K562 (cell line): Measurements from ENCODE around the gene PLEKHN1. TPM values are rescaled to one million over a fixed set of nuclear protein-coding genes. Genes with fewer than 3 reads are reported as not detected.

Source experiments
- BRF1 ChIP-seq: IDR thresholded peaks from 3 replicates; pipeline ENCODE4 v1.6.1; 2011; ENCODE audit warnings: borderline replicate concordance, mild to moderate bottlenecking; ENCODE audit not compliant: insufficient read length; ENCODE audit errors: extremely low read depth
- CREB1 ChIP-seq, 2 experiments: sonication (generic) in 1 of 2; formaldehyde crosslinking in 1 of 2; IDR thresholded peaks; 2 replicates each; pipeline versions ENCODE4 v1.6.1 to v1.8.0; 2012 to 2022; ENCODE audit warnings: inconsistent platforms in 1 of 2, mild to moderate bottlenecking in 1 of 2, missing genetic modification reagents in 1 of 2, moderate library complexity in 1 of 2
- GATAD2A ChIP-seq: fragments of 450-650 bp; IDR thresholded peaks from 2 replicates; pipeline ENCODE4 v1.6.1; 2017
- NCOA1 ChIP-seq: fragments of 450-650 bp; IDR thresholded peaks from 2 replicates; pipeline ENCODE4 v1.6.1; 2016; ENCODE audit warnings: low read depth
- PRMT5 ChIP-seq: sonication (generic); formaldehyde crosslinking; IDR thresholded peaks from 2 replicates; pipeline ENCODE4 v1.5.0; 2020; ENCODE audit warnings: missing genetic modification reagents
- RFX1 ChIP-seq: fragments of 450-650 bp; IDR thresholded peaks from 2 replicates; pipeline ENCODE4 v1.6.1; 2016; ENCODE audit warnings: mild to moderate bottlenecking, moderate library complexity
- SNIP1 ChIP-seq: fragments of 450-650 bp; IDR thresholded peaks from 2 replicates; pipeline ENCODE4 v1.7.1; 2017; ENCODE audit warnings: low read depth, mild to moderate bottlenecking
- SRSF7 ChIP-seq: fragments of 200-400 bp; formaldehyde crosslinking; optimal IDR thresholded peaks from 2 replicates; pipeline ENCODE3; 2017; ENCODE audit warnings: mild to moderate bottlenecking, low read depth, low read length
- STAT5B ChIP-seq: fragments of 250-450 bp; sonication (Bioruptor Pico); IDR thresholded peaks from 2 replicates; pipeline ENCODE4 v1.8.0; 2021; ENCODE audit warnings: mild to moderate bottlenecking, inconsistent platforms
- TAF9B ChIP-seq: fragments of 450-650 bp; IDR thresholded peaks from 2 replicates; pipeline ENCODE4 v1.6.1; 2018; ENCODE audit warnings: mild to moderate bottlenecking; ENCODE audit not compliant: partially characterized antibody
- TBL1XR1 ChIP-seq, 2 experiments: IDR thresholded peaks; 2 replicates each; pipeline ENCODE4 v1.6.1; 2012; ENCODE audit warnings: improper control_type of control experiment in 2 of 2, low read length in 2 of 2, mild to moderate bottlenecking in 1 of 2
- ZKSCAN3 ChIP-seq: fragments of 250-450 bp; sonication (Bioruptor Pico); IDR thresholded peaks from 2 replicates; pipeline ENCODE4 v1.4.0; 2020
- ZNF324 ChIP-seq: fragments of 250-450 bp; sonication (Bioruptor Pico); IDR thresholded peaks from 2 replicates; pipeline ENCODE4 v1.4.0; 2020; ENCODE audit warnings: mild to moderate bottlenecking
- ZNF408 ChIP-seq: fragments of 250-450 bp; sonication (Bioruptor Pico); IDR thresholded peaks from 2 replicates; pipeline ENCODE4 v1.4.0; 2020; ENCODE audit warnings: low read depth, mild to moderate bottlenecking, moderate library complexity
- ZNF668 ChIP-seq: fragments of 250-450 bp; sonication (Bioruptor Pico); IDR thresholded peaks from 2 replicates; pipeline ENCODE4 v1.8.0; 2022; ENCODE audit warnings: mild to moderate bottlenecking, inconsistent platforms
- ZNF778 ChIP-seq: fragments of 450-650 bp; formaldehyde crosslinking; IDR thresholded peaks from 2 replicates; pipeline ENCODE4 v1.4.0; 2020; ENCODE audit warnings: mild to moderate bottlenecking, moderate library complexity
- polyA plus RNA-seq, 8 experiments: library from polyadenylated mRNA; depleted of rRNA in 4 of 8; stranded (reverse) in 5 of 8; unstranded in 3 of 8; fragments of >200 nt; fragmentation: Nextera tagmentation in 2 of 8; fragmentation: Illumina TruSeq in 1 of 8; extraction: Ambion mirVana in 2 of 8; extraction: Trizol in 1 of 8; gene quantifications; 2 replicates each; pipeline versions ENCODE4 v1.2.1 to v1.2.3, GENCODE V29; 2011 to 2014; ENCODE audit warnings: inconsistent platforms in 1 of 8, missing spikeins in 1 of 8
- total RNA-seq, 7 experiments: library from RNA; depleted of rRNA in 6 of 7; stranded (reverse); fragments of >200 nt in 6 of 7; fragmentation: Illumina TruSeq in 2 of 7; extraction: Trizol in 2 of 7; gene quantifications; 2 replicates each; pipeline versions ENCODE4 v1.2.1 to v1.2.3, GENCODE V29; 2011 to 2021; ENCODE audit warnings: low replicate concordance in 1 of 7
- TF ChIP-seq, protein P1 (sequence below): fragments of 250-450 bp; sonication (Bioruptor Pico); IDR thresholded peaks from 2 replicates; pipeline ENCODE4 v1.4.0; 2020
- TF ChIP-seq, protein P2 (sequence below): sonication (generic); formaldehyde crosslinking; IDR thresholded peaks from 2 replicates; pipeline ENCODE4 v1.8.0; 2022; ENCODE audit warnings: mild to moderate bottlenecking, missing genetic modification reagents
- TF ChIP-seq, protein P3 (sequence below): fragments of 450-650 bp; IDR thresholded peaks from 2 replicates; pipeline ENCODE4 v1.6.1; 2018; ENCODE audit warnings: mild to moderate bottlenecking, low read depth; ENCODE audit not compliant: partially characterized antibody
- TF ChIP-seq, protein P4 (sequence below): sonication (generic); formaldehyde crosslinking; IDR thresholded peaks from 2 replicates; pipeline ENCODE4 v1.8.1; 2022; ENCODE audit warnings: missing genetic modification reagents

The PLEKHN1 gene
- total and polyA plus RNA-seq, 9 of the 15 experiments (the other 6 are each of a cell fraction or from before 2014, with no cell fraction given), result 0.07 to 1.5 (median 0.13) TPM; not detected in 2

DNA sequence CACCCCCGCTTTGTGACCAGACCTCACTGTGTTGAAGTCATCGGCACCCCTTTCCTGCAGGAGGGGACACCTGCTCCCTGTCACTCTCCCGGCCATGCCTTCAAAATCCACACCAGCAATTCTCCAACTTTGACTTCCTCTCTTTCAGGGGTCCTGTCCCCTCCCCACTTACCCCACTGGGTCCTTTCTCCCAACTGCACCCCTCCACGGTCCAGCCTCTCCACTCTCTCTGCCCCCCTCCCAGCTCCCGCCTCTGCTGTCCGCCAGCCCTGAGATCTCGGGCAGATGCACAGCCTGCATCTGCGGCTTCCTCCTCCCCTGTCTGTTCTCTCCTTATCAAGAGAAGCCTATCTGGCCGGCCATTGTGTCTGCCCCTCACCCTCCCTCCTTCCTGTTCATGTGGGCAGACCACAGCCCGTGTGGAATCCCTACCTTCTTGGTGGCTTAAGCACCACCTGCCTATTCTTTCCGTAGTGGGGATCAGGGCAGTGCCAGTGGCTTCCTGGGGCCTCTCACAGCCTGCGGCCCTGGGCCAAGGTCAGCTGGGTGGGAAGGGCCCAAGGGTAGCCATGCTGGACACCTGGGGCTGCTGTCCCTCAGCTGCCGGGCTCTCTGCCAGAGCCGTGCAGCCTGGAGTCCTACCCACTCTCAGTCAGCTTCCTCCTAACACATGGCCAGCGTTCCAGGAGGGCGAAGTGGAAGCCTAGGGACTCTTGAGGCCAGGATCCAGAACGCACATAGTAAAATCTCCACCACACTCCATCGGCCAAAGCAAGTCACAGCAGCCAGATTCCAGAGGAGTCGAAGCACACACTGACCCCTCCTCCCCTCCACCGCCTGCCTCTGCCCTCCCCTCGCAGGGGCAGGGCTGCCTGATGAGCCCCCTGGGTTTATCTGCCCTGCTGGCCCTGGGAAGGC lies 38.8 kb downstream of the PLEKHN1 start (continued):
- TF ChIP-seq, protein P1, sequence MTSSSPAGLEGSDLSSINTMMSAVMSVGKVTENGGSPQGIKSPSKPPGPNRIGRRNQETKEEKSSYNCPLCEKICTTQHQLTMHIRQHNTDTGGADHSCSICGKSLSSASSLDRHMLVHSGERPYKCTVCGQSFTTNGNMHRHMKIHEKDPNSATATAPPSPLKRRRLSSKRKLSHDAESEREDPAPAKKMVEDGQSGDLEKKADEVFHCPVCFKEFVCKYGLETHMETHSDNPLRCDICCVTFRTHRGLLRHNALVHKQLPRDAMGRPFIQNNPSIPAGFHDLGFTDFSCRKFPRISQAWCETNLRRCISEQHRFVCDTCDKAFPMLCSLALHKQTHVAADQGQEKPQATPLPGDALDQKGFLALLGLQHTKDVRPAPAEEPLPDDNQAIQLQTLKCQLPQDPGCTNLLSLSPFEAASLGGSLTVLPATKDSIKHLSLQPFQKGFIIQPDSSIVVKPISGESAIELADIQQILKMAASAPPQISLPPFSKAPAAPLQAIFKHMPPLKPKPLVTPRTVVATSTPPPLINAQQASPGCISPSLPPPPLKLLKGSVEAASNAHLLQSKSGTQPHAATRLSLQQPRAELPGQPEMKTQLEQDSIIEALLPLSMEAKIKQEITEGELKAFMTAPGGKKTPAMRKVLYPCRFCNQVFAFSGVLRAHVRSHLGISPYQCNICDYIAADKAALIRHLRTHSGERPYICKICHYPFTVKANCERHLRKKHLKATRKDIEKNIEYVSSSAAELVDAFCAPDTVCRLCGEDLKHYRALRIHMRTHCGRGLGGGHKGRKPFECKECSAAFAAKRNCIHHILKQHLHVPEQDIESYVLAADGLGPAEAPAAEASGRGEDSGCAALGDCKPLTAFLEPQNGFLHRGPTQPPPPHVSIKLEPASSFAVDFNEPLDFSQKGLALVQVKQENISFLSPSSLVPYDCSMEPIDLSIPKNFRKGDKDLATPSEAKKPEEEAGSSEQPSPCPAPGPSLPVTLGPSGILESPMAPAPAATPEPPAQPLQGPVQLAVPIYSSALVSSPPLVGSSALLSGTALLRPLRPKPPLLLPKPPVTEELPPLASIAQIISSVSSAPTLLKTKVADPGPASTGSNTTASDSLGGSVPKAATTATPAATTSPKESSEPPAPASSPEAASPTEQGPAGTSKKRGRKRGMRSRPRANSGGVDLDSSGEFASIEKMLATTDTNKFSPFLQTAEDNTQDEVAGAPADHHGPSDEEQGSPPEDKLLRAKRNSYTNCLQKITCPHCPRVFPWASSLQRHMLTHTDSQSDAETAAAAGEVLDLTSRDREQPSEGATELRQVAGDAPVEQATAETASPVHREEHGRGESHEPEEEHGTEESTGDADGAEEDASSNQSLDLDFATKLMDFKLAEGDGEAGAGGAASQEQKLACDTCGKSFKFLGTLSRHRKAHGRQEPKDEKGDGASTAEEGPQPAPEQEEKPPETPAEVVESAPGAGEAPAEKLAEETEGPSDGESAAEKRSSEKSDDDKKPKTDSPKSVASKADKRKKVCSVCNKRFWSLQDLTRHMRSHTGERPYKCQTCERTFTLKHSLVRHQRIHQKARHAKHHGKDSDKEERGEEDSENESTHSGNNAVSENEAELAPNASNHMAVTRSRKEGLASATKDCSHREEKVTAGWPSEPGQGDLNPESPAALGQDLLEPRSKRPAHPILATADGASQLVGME, result peak; percentile 45
- TF ChIP-seq CREB1 (IDR thresholded peaks at IDR 0.05) (no peak), CREB1 (CRISPR knock-in tag; IDR thresholded peaks at IDR 0.05) (no peak), GATAD2A (peak; percentile 77; the same call in 1 of the 2 replicates), ZNF668 (no peak), NCOA1 (no peak), ZNF324 (CRISPR knock-in tag) (no peak), ZKSCAN3 (CRISPR knock-in tag) (no peak), PRMT5 (CRISPR knock-in tag) (no peak), ZNF778 (no peak), STAT5B (CRISPR knock-in tag) (no peak), SNIP1 (no peak), ZNF408 (CRISPR knock-in tag) (no peak), TAF9B (no peak), SRSF7 (no peak), TBL1XR1 (IDR thresholded peaks at IDR 0.05; ENCODE audit: low read length in 2 of 2) (peak in 1 of 2 experiments; percentile 67; a peak in 1 of 4 replicates), BRF1 (no peak), RFX1 (no peak)
- TF ChIP-seq, protein P2, sequence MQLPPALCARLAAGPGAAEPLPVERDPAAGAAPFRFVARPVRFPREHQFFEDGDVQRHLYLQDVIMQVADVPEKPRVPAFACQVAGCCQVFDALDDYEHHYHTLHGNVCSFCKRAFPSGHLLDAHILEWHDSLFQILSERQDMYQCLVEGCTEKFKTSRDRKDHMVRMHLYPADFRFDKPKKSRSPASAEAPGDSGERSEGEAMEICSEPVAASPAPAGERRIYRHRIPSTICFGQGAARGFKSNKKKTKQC (CRISPR knock-in tag), result no peak; the same call in 1 of the 2 replicates
- TF ChIP-seq, protein P3, sequence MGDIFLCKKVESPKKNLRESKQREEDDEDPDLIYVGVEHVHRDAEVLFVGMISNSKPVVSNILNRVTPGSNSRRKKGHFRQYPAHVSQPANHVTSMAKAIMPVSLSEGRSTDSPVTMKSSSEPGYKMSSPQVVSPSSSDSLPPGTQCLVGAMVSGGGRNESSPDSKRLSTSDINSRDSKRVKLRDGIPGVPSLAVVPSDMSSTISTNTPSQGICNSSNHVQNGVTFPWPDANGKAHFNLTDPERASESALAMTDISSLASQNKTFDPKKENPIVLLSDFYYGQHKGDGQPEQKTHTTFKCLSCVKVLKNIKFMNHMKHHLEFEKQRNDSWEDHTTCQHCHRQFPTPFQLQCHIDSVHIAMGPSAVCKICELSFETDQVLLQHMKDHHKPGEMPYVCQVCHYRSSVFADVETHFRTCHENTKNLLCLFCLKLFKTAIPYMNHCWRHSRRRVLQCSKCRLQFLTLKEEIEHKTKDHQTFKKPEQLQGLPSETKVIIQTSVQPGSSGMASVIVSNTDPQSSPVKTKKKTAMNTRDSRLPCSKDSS, result peak; percentile 10
- TF ChIP-seq, protein P4, sequence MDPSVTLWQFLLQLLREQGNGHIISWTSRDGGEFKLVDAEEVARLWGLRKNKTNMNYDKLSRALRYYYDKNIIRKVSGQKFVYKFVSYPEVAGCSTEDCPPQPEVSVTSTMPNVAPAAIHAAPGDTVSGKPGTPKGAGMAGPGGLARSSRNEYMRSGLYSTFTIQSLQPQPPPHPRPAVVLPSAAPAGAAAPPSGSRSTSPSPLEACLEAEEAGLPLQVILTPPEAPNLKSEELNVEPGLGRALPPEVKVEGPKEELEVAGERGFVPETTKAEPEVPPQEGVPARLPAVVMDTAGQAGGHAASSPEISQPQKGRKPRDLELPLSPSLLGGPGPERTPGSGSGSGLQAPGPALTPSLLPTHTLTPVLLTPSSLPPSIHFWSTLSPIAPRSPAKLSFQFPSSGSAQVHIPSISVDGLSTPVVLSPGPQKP (CRISPR knock-in tag), result no peak
